ENCODE results near the gene MYO9A. TPM values are rescaled to one million over a fixed set of nuclear protein-coding genes. Genes with fewer than 3 reads are reported as not detected.

MYO9A gene
- total RNA-seq, 1 donor from 2014 or later = 41.8 TPM

DNA sequence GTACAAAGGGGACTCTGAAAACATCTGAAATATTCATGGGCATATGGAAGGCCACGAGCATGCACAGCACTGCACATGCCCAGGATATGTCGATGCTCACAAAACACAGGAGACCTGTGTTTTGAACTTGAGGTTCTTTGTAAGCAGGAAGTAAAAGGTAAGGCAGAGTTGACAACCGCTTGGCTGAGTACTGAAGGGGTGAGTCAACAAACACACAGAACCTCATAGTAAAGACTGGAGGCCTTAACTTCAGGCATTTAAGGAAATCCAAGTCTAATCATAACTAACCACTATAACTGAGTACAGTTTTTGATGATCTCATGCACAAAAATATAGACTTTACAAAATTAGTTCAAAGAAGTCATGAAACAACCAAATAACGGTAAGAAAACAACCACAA lies 80.6 kb downstream of the MYO9A start:
- TF ChIP-seq, protein P1, sequence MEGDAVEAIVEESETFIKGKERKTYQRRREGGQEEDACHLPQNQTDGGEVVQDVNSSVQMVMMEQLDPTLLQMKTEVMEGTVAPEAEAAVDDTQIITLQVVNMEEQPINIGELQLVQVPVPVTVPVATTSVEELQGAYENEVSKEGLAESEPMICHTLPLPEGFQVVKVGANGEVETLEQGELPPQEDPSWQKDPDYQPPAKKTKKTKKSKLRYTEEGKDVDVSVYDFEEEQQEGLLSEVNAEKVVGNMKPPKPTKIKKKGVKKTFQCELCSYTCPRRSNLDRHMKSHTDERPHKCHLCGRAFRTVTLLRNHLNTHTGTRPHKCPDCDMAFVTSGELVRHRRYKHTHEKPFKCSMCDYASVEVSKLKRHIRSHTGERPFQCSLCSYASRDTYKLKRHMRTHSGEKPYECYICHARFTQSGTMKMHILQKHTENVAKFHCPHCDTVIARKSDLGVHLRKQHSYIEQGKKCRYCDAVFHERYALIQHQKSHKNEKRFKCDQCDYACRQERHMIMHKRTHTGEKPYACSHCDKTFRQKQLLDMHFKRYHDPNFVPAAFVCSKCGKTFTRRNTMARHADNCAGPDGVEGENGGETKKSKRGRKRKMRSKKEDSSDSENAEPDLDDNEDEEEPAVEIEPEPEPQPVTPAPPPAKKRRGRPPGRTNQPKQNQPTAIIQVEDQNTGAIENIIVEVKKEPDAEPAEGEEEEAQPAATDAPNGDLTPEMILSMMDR (IDR thresholded peaks at IDR 0.05) = no peak
- Mint-ChIP-seq H3K27ac (ENCODE audit: unreplicated experiment) (no peak overlapping the region), H3K36me3 (ENCODE audit: low read depth) (peaks cover 2% of the 10 kb centered on the region), H3K4me3 (ENCODE audit: unreplicated experiment) (no peak overlapping the region), H3K4me1 (ENCODE audit: low read depth) (peaks cover 44% of the 10 kb centered on the region), H3K27me3 (ENCODE audit: low read depth) (no peaks in the 10 kb centered on the region), H3K9me3 (ENCODE audit: low read depth) (peaks cover 8% of the 10 kb centered on the region)
- DNase-seq (ENCODE audit: low spot score) = no peak

DNA sequence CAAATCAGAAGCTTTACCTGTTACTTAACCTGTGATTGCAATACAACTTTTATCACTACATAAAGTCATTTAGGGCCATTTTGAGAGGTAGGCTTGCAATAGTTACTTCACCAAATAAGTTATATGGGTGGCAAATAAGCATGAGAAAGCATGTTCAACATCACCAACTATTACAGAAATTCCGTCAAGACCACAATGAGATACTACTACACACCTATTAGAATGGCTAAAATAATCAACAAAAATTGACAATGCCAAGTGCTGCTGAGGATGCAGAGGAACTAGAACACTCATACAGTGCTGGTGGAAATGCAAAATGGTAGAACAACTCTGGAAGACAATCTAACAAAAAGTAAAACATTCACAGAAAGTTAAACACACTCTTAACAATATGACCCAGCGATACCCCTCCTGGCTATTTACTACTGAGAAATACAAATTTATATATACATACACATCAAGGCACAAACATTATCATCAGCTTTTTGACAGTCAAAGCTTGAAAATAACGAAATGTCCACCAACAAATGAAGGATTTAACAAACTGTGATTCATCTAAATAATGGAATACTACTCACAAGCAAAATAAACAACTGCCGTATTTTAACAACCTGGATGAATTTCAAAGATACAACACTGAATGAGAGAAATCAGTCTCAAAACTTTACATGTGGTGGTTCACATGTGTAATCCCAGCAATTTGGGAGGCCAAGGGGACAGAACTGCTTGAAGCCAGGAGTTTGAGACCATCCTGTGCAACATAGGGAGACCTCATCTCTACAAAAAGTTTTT lies 82.9 kb downstream of the MYO9A start:
- H3K27me3 Mint-ChIP-seq (ENCODE audit: low read depth) = no peaks in the 10 kb centered on the region
- TF ChIP-seq, protein P1 (IDR thresholded peaks at IDR 0.05) = no peak
- no peak overlapping the region for H3K4me3 Mint-ChIP-seq (ENCODE audit: unreplicated experiment)
- peaks cover 43% of the 10 kb centered on the region for H3K4me1 Mint-ChIP-seq (ENCODE audit: low read depth)
- H3K36me3 Mint-ChIP-seq (ENCODE audit: low read depth) = peaks cover 3% of the 10 kb centered on the region
- DNase-seq (ENCODE audit: low spot score) = no peak
- no peak overlapping the region for H3K27ac Mint-ChIP-seq (ENCODE audit: unreplicated experiment)
- peaks cover 8% of the 10 kb centered on the region for H3K9me3 Mint-ChIP-seq (ENCODE audit: low read depth)

DNA sequence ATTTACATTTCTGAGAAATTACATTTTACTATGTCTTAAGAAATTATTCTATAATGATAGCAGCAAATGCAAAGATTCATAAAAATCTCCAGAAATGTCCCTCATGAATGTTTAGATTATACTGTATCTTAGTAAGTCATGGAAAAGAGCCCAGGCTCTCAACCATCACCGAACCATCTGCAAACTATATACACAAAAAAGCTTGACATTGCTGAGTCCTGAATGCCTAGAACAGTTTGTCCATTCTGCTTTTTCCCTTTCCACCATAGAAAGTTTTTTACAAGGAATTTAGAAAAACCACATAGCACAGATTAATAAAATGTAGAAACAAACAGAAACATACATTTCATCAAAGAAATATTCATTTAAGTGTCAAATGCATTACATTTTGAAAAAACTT lies 83.6 kb downstream of the MYO9A start:
- peaks cover 43% of the 10 kb centered on the region for H3K4me1 Mint-ChIP-seq (ENCODE audit: low read depth)
- TF ChIP-seq, protein P1 (IDR thresholded peaks at IDR 0.05) = no peak
- no peak for DNase-seq (ENCODE audit: low spot score)
- no peak overlapping the region for H3K27ac Mint-ChIP-seq (ENCODE audit: unreplicated experiment)
- peaks cover 3% of the 10 kb centered on the region for H3K36me3 Mint-ChIP-seq (ENCODE audit: low read depth)
- no peak overlapping the region for H3K4me3 Mint-ChIP-seq (ENCODE audit: unreplicated experiment)
- H3K9me3 Mint-ChIP-seq (ENCODE audit: low read depth) = peaks cover 8% of the 10 kb centered on the region
- no peaks in the 10 kb centered on the region for H3K27me3 Mint-ChIP-seq (ENCODE audit: low read depth)

DNA sequence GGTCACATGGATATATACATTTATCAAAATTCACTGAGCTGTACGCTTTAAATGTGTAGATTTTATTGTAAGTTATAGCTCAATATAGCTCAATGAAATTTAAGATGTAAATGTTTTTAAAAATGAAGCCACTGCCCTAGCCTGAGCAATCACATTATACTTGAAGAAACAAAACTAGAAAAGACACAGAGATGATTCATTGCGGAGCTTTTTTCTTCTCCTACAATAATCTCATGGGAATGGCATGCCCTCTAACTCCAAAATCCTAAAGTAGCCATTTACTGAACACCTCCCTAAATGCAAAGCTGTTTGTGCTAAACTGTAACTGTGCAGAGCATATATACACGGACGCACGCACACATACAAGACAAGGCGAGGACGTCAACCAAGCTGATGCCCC lies 84.2 kb downstream of the MYO9A start:
- Mint-ChIP-seq H3K4me3 (ENCODE audit: unreplicated experiment) (no peak overlapping the region), H3K9me3 (ENCODE audit: low read depth) (peaks cover 8% of the 10 kb centered on the region), H3K4me1 (ENCODE audit: low read depth) (peaks cover 43% of the 10 kb centered on the region), H3K36me3 (ENCODE audit: low read depth) (peaks cover 3% of the 10 kb centered on the region), H3K27ac (ENCODE audit: unreplicated experiment) (peak overlapping the region; percentile 38), H3K27me3 (ENCODE audit: low read depth) (no peaks in the 10 kb centered on the region)
- TF ChIP-seq, protein P1 (IDR thresholded peaks at IDR 0.05) = no peak
- no peak for DNase-seq (ENCODE audit: low spot score)

DNA sequence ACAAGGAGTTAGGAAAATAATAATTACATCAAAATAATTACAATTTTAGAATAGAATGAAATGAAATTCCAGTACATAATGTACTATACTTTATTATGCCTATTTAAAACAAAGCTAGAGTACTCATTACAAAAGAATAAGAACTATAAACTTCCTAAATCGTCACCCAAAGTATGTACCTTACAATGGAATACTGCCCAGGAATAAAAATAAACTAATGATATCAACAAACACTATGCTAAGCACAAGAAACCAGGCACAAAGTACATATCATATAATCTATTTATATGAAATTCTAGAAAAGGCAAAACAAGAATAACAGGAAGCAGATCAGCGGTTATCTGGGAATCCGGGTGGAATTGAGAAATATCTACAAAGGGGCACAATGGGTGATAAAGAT lies 84.7 kb downstream of the MYO9A start:
- no peak for DNase-seq (ENCODE audit: low spot score)
- H3K4me3 Mint-ChIP-seq (ENCODE audit: unreplicated experiment) = no peak overlapping the region
- H3K4me1 Mint-ChIP-seq (ENCODE audit: low read depth) = peaks cover 43% of the 10 kb centered on the region
- peak overlapping the region; percentile 33 for H3K27ac Mint-ChIP-seq (ENCODE audit: unreplicated experiment)
- H3K27me3 Mint-ChIP-seq (ENCODE audit: low read depth) = no peaks in the 10 kb centered on the region
- TF ChIP-seq, protein P1 (IDR thresholded peaks at IDR 0.05) = no peak
- H3K9me3 Mint-ChIP-seq (ENCODE audit: low read depth) = peaks cover 8% of the 10 kb centered on the region
- H3K36me3 Mint-ChIP-seq (ENCODE audit: low read depth) = peaks cover 3% of the 10 kb centered on the region

Data from chondrocyte (in vitro differentiated cells).